Measurements from ENCODE around the gene FICD.
A peak's percentile ranks its signal among the peaks of the same experiment; 100 is the strongest.

Gene FICD

GRCh38 chr12:108542320-108542719, 27.2 kb downstream of the FICD start:
- Histone ChIP-seq H2AFZ (ENCODE audit: insufficient read depth, low read length, poor library complexity) (no peak overlapping the region), H3K4me1 (ENCODE audit: control insufficient read depth in 1 of 2, insufficient read depth in 2 of 2, low read length in 2 of 2) (no peaks in the 10 kb centered on the region), H2BK12ac (ENCODE audit: low read length) (no peak overlapping the region), H3K4me2 (ENCODE audit: low read length) (no peak overlapping the region), H2BK5ac (ENCODE audit: low read depth, low read length, poor library complexity) (no peak overlapping the region), H3K27ac (ENCODE audit: low read depth, low read length) (no peak overlapping the region), H3K18ac (ENCODE audit: low read length) (no peak overlapping the region), H3K23ac (ENCODE audit: low read length) (no peak overlapping the region), H4K91ac (ENCODE audit: low read depth, low read length) (no peak overlapping the region), H3K9ac (ENCODE audit: low read length) (no peak overlapping the region), H3K14ac (ENCODE audit: low read length) (no peak overlapping the region), H3K9me3 (ENCODE audit: insufficient read depth, low read depth, low read length) (peaks cover 2% of the 10 kb centered on the region), H4K12ac (ENCODE audit: low read depth, low read length) (no peak overlapping the region), H3K79me2 (ENCODE audit: control insufficient read depth, insufficient read depth, low read length, poor library complexity) (no peaks in the 10 kb centered on the region), H2BK120ac (ENCODE audit: insufficient read depth, low read length, poor library complexity) (no peak overlapping the region), H3K4ac (ENCODE audit: low read depth, low read length) (no peak overlapping the region), H3K79me1 (ENCODE audit: low read length) (no peaks in the 10 kb centered on the region), H3K27me3 (ENCODE audit: insufficient read depth, low read length) (no peaks in the 10 kb centered on the region), H3K36me3 (ENCODE audit: control insufficient read depth in 1 of 2, insufficient read depth in 2 of 2, low read length in 2 of 2) (peaks cover 28 to 42% of the 10 kb centered on the region in 2 experiments), H3K4me3 (ENCODE audit: low read depth, low read length) (no peak overlapping the region), H2AK5ac (ENCODE audit: low read length) (no peak overlapping the region), H4K8ac (ENCODE audit: low read depth, low read length) (no peak overlapping the region)
- no peak for DNase-seq
- WGBS (ENCODE audit: extremely low coverage, insufficient coverage, insufficient read length) = no CpG with 5 or more reads among the region's 4 CpGs

- Histone ChIP-seq H3K27ac (ENCODE audit: low read depth, low read length) (no peak overlapping the region), H2BK5ac (ENCODE audit: low read depth, low read length, poor library complexity) (no peak overlapping the region), H3K79me2 (ENCODE audit: control insufficient read depth, insufficient read depth, low read length, poor library complexity) (no peaks in the 10 kb centered on the region), H3K36me3 (ENCODE audit: control insufficient read depth in 1 of 2, insufficient read depth in 2 of 2, low read length in 2 of 2) (peaks cover 30 to 44% of the 10 kb centered on the region in 2 experiments), H3K4me3 (ENCODE audit: low read depth, low read length) (no peak overlapping the region), H3K27me3 (ENCODE audit: insufficient read depth, low read length) (no peaks in the 10 kb centered on the region), H3K4me1 (ENCODE audit: control insufficient read depth in 1 of 2, insufficient read depth in 2 of 2, low read length in 2 of 2) (no peaks in the 10 kb centered on the region), H3K9me3 (ENCODE audit: insufficient read depth, low read depth, low read length) (peaks cover 2% of the 10 kb centered on the region), H3K4ac (ENCODE audit: low read depth, low read length) (no peak overlapping the region), H4K12ac (ENCODE audit: low read depth, low read length) (no peak overlapping the region), H3K79me1 (ENCODE audit: low read length) (no peaks in the 10 kb centered on the region), H4K91ac (ENCODE audit: low read depth, low read length) (no peak overlapping the region), H3K4me2 (ENCODE audit: low read length) (no peak overlapping the region), H3K9ac (ENCODE audit: low read length) (no peak overlapping the region), H2AK5ac (ENCODE audit: low read length) (no peak overlapping the region), H2AFZ (ENCODE audit: insufficient read depth, low read length, poor library complexity) (no peak overlapping the region), H4K8ac (ENCODE audit: low read depth, low read length) (no peak overlapping the region), H3K23ac (ENCODE audit: low read length) (no peak overlapping the region), H3K18ac (ENCODE audit: low read length) (no peak overlapping the region), H2BK120ac (ENCODE audit: insufficient read depth, low read length, poor library complexity) (no peak overlapping the region), H3K14ac (ENCODE audit: low read length) (no peak overlapping the region), H2BK12ac (ENCODE audit: low read length) (no peak overlapping the region)
- DNase-seq = no peak
- WGBS (ENCODE audit: extremely low coverage, insufficient coverage, insufficient read length) = no CpG with 5 or more reads among the region's 3 CpGs
Observed at GRCh38 chr12:108543652-108544051, 28.6 kb downstream of the FICD start.

- H3K4ac ChIP-seq (ENCODE audit: low read depth, low read length) = no peak overlapping the region
- peaks cover 26 to 42% of the 10 kb centered on the region in 2 experiments for H3K36me3 ChIP-seq (ENCODE audit: control insufficient read depth in 1 of 2, insufficient read depth in 2 of 2, low read length in 2 of 2)
- H3K14ac ChIP-seq (ENCODE audit: low read length) = no peak overlapping the region
- no peak overlapping the region for H2BK12ac ChIP-seq (ENCODE audit: low read length)
- no peaks in the 10 kb centered on the region for H3K4me1 ChIP-seq (ENCODE audit: control insufficient read depth in 1 of 2, insufficient read depth in 2 of 2, low read length in 2 of 2)
- no peak overlapping the region for H4K91ac ChIP-seq (ENCODE audit: low read depth, low read length)
- no peaks in the 10 kb centered on the region for H3K79me2 ChIP-seq (ENCODE audit: control insufficient read depth, insufficient read depth, low read length, poor library complexity)
- H3K9me3 ChIP-seq (ENCODE audit: insufficient read depth, low read depth, low read length) = peaks cover 2% of the 10 kb centered on the region
- H3K18ac ChIP-seq (ENCODE audit: low read length) = no peak overlapping the region
- H3K27ac ChIP-seq (ENCODE audit: low read depth, low read length) = no peak overlapping the region
- no peak overlapping the region for H4K12ac ChIP-seq (ENCODE audit: low read depth, low read length)
- no peak overlapping the region for H3K9ac ChIP-seq (ENCODE audit: low read length)
- H3K27me3 ChIP-seq (ENCODE audit: insufficient read depth, low read length) = no peaks in the 10 kb centered on the region
- no peak overlapping the region for H3K23ac ChIP-seq (ENCODE audit: low read length)
- H2BK5ac ChIP-seq (ENCODE audit: low read depth, low read length, poor library complexity) = no peak overlapping the region
- no peak overlapping the region for H2AK5ac ChIP-seq (ENCODE audit: low read length)
- H2AFZ ChIP-seq (ENCODE audit: insufficient read depth, low read length, poor library complexity) = no peak overlapping the region
- H3K4me2 ChIP-seq (ENCODE audit: low read length) = no peak overlapping the region
- no peak overlapping the region for H2BK120ac ChIP-seq (ENCODE audit: insufficient read depth, low read length, poor library complexity)
- H3K79me1 ChIP-seq (ENCODE audit: low read length) = no peaks in the 10 kb centered on the region
- no peak overlapping the region for H4K8ac ChIP-seq (ENCODE audit: low read depth, low read length)
- peak in 1 of 2 donors; percentile 1 for DNase-seq
- no CpG with 5 or more reads among the region's 9 CpGs for WGBS (ENCODE audit: extremely low coverage, insufficient coverage, insufficient read length)
- H3K4me3 ChIP-seq (ENCODE audit: low read depth, low read length) = no peak overlapping the region
Observed at GRCh38 chr12:108547686-108548085, 32.6 kb downstream of the FICD start.

DNA sequence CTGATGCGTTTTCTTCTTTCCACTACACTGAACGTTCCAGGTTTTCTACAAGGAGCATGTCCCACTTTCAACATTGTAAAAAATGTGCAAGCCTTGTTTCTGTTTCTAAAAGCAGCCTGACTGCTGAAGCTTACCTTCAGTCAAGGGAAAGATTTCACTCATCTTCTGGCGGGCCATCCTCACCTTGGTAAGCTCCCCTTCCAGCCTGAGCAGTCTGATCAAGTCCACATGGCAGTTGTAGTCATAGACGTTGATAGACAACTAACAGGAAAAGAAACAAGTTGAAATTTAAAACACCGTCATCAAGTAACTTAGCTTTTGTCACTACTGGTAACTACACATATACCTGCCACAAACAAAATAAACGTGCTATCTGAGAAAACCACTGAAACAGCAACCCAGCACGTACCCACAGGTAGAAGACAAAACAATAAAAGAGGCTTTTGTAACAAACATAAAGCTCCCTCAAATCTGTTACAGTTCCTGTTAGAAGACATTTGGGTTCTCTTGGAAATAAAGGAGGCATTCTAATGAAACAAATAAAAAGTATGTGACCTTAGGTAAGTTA, 34.0 kb downstream of the FICD start:
- Histone ChIP-seq H2BK12ac (ENCODE audit: low read length) (no peak overlapping the region), H3K4me2 (ENCODE audit: low read length) (no peak overlapping the region), H3K23ac (ENCODE audit: low read length) (no peak overlapping the region), H2AK5ac (ENCODE audit: low read length) (no peak overlapping the region), H3K4me3 (ENCODE audit: low read depth, low read length) (no peak overlapping the region), H3K9ac (ENCODE audit: low read length) (no peak overlapping the region), H3K79me1 (ENCODE audit: low read length) (no peaks in the 10 kb centered on the region), H2BK120ac (ENCODE audit: insufficient read depth, low read length, poor library complexity) (no peak overlapping the region), H4K91ac (ENCODE audit: low read depth, low read length) (no peak overlapping the region), H3K14ac (ENCODE audit: low read length) (no peak overlapping the region), H3K4ac (ENCODE audit: low read depth, low read length) (no peak overlapping the region), H2AFZ (ENCODE audit: insufficient read depth, low read length, poor library complexity) (no peak overlapping the region), H3K18ac (ENCODE audit: low read length) (no peak overlapping the region), H3K4me1 (ENCODE audit: control insufficient read depth in 1 of 2, insufficient read depth in 2 of 2, low read length in 2 of 2) (peaks cover 0 to 1% of the 10 kb centered on the region in 2 experiments), H3K27me3 (ENCODE audit: insufficient read depth, low read length) (no peaks in the 10 kb centered on the region), H4K12ac (ENCODE audit: low read depth, low read length) (no peak overlapping the region), H4K8ac (ENCODE audit: low read depth, low read length) (no peak overlapping the region), H3K9me3 (ENCODE audit: insufficient read depth, low read depth, low read length) (peaks cover 2% of the 10 kb centered on the region), H3K27ac (ENCODE audit: low read depth, low read length) (no peak overlapping the region), H3K36me3 (ENCODE audit: control insufficient read depth in 1 of 2, insufficient read depth in 2 of 2, low read length in 2 of 2) (peaks cover 26 to 33% of the 10 kb centered on the region in 2 experiments), H3K79me2 (ENCODE audit: control insufficient read depth, insufficient read depth, low read length, poor library complexity) (no peaks in the 10 kb centered on the region), H2BK5ac (ENCODE audit: low read depth, low read length, poor library complexity) (no peak overlapping the region)
- no CpG with 5 or more reads among the region's 7 CpGs for WGBS (ENCODE audit: extremely low coverage, insufficient coverage, insufficient read length)
- no peak for DNase-seq
